Omental fat pad (tissue), 4 donors: ENCODE data around the gene CDH26. TPM values are rescaled to one million over a fixed set of nuclear protein-coding genes. Genes with fewer than 3 reads are reported as not detected.

ENCODE experiments used
- ATAC-seq: fragments of 150-250 bp; one replicate; pipeline ENCODE4 v1.9.1; 2016; ENCODE audit warnings: mild to moderate bottlenecking, moderate library complexity; ENCODE audit not compliant: low FRiP score
- DNase-seq: peaks from one replicate; pipeline ENCODE4 v3.0.0-alpha.2; 2019; ENCODE audit warnings: low spot score
- CTCF ChIP-seq, 3 donors: fragments of 450-650 bp; IDR thresholded peaks; one replicate each; pipeline ENCODE4 v1.5.1; 2016 to 2017; ENCODE audit warnings: antibody characterized with exemption in 3 of 3, mild to moderate bottlenecking in 3 of 3, moderate library complexity in 2 of 3
- total RNA-seq, 4 donors: library from RNA; depleted of rRNA; stranded (reverse); fragments of >200 nt; gene quantifications; one replicate each; pipeline ENCODE4 v1.1.0, GENCODE V29; 2016

CDH26 gene
- total RNA-seq, 4 donors from 2014 or later, result 0.60 to 4.1 (median 1.6) TPM

GRCh38 chr20:59940129-59940955 is 17.9 kb upstream of the CDH26 start, which contains the start of the genes FAM217B and PPP1R3D:
Gene FAM217B (plus strand): TSS chr20:59940389. CDS start chr20:59943944, 3,555 bp downstream.
Gene PPP1R3D (minus strand): TSS chr20:59940305. CDS start chr20:59939931, 374 bp downstream.
- ATAC-seq (peak; percentile 98), DNase-seq (peak; percentile 90)
- no peak for TF ChIP-seq CTCF (IDR thresholded peaks at IDR 0.05)

- TF ChIP-seq CTCF (IDR thresholded peaks at IDR 0.05), result no peak
- no peak for ATAC-seq
- DNase-seq, result no peak
These were observed 17.3 kb upstream of the CDH26 start for GRCh38 chr20:59940956-59941294.

- no peak for TF ChIP-seq CTCF (IDR thresholded peaks at IDR 0.05)
- DNase-seq (no peak), ATAC-seq (no peak)
These were observed 16.0 kb upstream of the CDH26 start for GRCh38 chr20:59942245-59942644.

GRCh38 chr20:59944726-59945125 is 13.5 kb upstream of the CDH26 start:
- TF ChIP-seq CTCF (IDR thresholded peaks at IDR 0.05), result no peak
- no peak for DNase-seq
- no peak for ATAC-seq

- TF ChIP-seq CTCF (IDR thresholded peaks at IDR 0.05), result no peak
- ATAC-seq (no peak), DNase-seq (no peak)
These were observed 13.0 kb upstream of the CDH26 start for GRCh38 chr20:59945175-59945574.

GRCh38 chr20:59945731-59946130 is 12.5 kb upstream of the CDH26 start:
- ATAC-seq, result no peak
- no peak for DNase-seq
- no peak for TF ChIP-seq CTCF (IDR thresholded peaks at IDR 0.05)

- TF ChIP-seq CTCF (IDR thresholded peaks at IDR 0.05), result no peak
- ATAC-seq, result no peak
- DNase-seq, result no peak
These were observed 10.8 kb upstream of the CDH26 start for GRCh38 chr20:59947376-59947775.
